Urinary bladder (tissue), 4 donors: ENCODE results near the gene PPP1R13B. TPM values are rescaled to one million over a fixed set of nuclear protein-coding genes. Genes with fewer than 3 reads are reported as not detected.
A peak's percentile ranks its signal among the peaks of the same experiment; 100 is the strongest.

Experiments used
- DNase-seq: peaks from one replicate; pipeline ENCODE4 v3.0.0-alpha.2; 2015; ENCODE audit errors: extremely low spot score
- H3K27ac ChIP-seq: one replicate; pipeline ENCODE4 v1.5.1; 2013; ENCODE audit warnings: low read depth, mild to moderate bottlenecking, moderate library complexity
- H3K36me3 ChIP-seq: one replicate; pipeline ENCODE4 v1.6.1; 2013; ENCODE audit warnings: mild to moderate bottlenecking, moderate library complexity; ENCODE audit not compliant: insufficient read depth
- H3K4me1 ChIP-seq: one replicate; pipeline ENCODE4 v1.6.1; 2013; ENCODE audit warnings: mild to moderate bottlenecking, moderate library complexity; ENCODE audit not compliant: insufficient read depth
- H3K4me3 ChIP-seq: one replicate; pipeline ENCODE4 v1.5.1; 2013; ENCODE audit warnings: low read depth, low read length
- WGBS: extraction: QIAGEN DNeasy Blood & Tissue Kit; methylation state at CpG from one replicate; pipeline ENCODE4 v1.1.7; 2013; 5-methylcytosine and 5-hydroxymethylcytosine counted together
- polyA plus RNA-seq: library from polyadenylated mRNA; stranded (reverse); fragments of 200-250 nt; gene quantifications from one replicate; pipeline ENCODE4 v1.2.3, GENCODE V29; 2013
- total RNA-seq: library from RNA; depleted of rRNA; stranded (reverse); fragments of >200 nt; gene quantifications from one replicate; pipeline ENCODE4 v1.2.3, GENCODE V29; 2014
- donor health status: healthy with polysubstance abuse.
- donor health status: healthy.

PPP1R13B gene
- total and polyA plus RNA-seq, 2 donors = 15.8 to 17.8 TPM

DNA sequence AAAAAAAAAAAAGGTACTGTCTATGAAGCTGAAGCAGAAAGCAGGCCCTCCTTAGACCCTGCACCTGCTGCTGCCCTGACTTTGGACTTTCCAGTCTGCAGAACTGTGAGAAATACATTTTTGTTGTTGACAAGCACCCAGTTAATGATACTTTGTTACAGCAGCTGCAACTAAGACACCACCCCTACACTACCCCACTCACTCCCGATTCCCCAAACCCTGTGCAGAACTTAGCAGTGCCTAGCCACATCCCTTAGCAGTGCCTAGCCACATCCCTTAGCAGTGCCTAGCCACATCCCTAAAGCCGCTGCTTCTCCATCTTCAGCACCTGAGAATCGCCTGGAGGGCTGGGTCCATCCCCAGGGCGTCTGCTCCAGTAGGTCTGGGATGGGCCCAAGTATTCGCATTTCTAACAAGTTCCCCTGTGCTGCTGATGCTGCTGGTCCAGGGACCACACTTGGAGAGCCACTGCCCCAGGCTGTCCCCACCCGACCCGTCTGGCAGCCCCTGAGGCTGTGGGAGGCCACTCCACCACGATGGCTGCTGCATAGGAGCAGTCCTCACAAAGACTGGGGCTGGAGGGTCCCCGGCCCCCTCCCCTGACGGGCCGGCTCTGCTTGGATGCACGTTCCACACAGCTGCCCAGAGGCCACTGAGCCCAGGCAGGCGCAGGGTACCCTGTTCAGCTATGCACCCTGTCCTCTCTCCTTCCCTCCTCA lies 10.8 kb upstream of the PPP1R13B start:
- WGBS = 80% methylated on average over 13 of the region's 13 CpGs
- Histone ChIP-seq H3K36me3 (no peaks in the 10 kb centered on the region), H3K27ac (no peak overlapping the region), H3K4me1 (no peaks in the 10 kb centered on the region), H3K4me3 (no peak overlapping the region)
- no peak for DNase-seq

- no peaks in the 10 kb centered on the region for H3K36me3 ChIP-seq
- no peak for DNase-seq
- H3K4me1 ChIP-seq = no peaks in the 10 kb centered on the region
- no peak overlapping the region for H3K4me3 ChIP-seq
- no peak overlapping the region for H3K27ac ChIP-seq
- WGBS = 79% methylated on average over 6 of the region's 6 CpGs
These were observed 9.9 kb upstream of the PPP1R13B start for GRCh38 chr14:103857256-103857655.

DNA sequence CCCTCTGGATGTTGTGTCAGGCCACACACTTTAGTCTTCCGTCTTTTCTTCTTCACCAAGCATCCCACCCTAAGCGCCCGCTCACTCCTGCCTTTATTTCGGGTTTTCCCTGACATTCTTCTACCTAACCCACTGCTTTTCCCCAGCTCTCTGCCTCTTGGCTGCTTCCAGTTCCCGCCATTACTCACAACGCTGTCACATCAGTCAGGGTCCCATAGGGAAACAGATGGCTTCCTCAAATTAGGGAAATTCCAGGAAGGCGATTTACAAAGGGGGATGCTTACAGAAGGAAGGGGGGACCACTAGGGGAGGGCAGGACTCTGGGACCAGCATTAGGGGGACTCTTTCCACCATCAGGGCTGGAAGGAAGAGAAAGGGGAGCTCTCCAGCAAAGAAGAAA lies 9.2 kb upstream of the PPP1R13B start:
- H3K27ac ChIP-seq = no peak overlapping the region
- no peaks in the 10 kb centered on the region for H3K36me3 ChIP-seq
- no peaks in the 10 kb centered on the region for H3K4me1 ChIP-seq
- no peak for DNase-seq
- no peak overlapping the region for H3K4me3 ChIP-seq
- WGBS = 72% methylated on average over 7 of the region's 7 CpGs

GRCh38 chr14:103856105-103856504 lies 8.7 kb upstream of the PPP1R13B start:
- H3K4me1 ChIP-seq = no peaks in the 10 kb centered on the region
- H3K4me3 ChIP-seq = no peak overlapping the region
- no peaks in the 10 kb centered on the region for H3K36me3 ChIP-seq
- 89% methylated on average over 8 of the region's 8 CpGs for WGBS
- no peak for DNase-seq
- no peak overlapping the region for H3K27ac ChIP-seq

GRCh38 chr14:103855734-103856095 lies 8.3 kb upstream of the PPP1R13B start:
- H3K36me3 ChIP-seq = no peaks in the 10 kb centered on the region
- DNase-seq = no peak
- no peaks in the 10 kb centered on the region for H3K4me1 ChIP-seq
- 72% methylated on average over 6 of the region's 6 CpGs for WGBS
- no peak overlapping the region for H3K4me3 ChIP-seq
- no peak overlapping the region for H3K27ac ChIP-seq

GRCh38 chr14:103854822-103855733 lies 7.7 kb upstream of the PPP1R13B start:
- Histone ChIP-seq H3K4me3 (no peak overlapping the region), H3K4me1 (no peaks in the 10 kb centered on the region), H3K27ac (peak overlapping the region; percentile 53), H3K36me3 (no peaks in the 10 kb centered on the region)
- no peak for DNase-seq
- WGBS = 52% methylated on average over 18 of the region's 18 CpGs

GRCh38 chr14:103854017-103854808 lies 6.8 kb upstream of the PPP1R13B start:
- 95% methylated on average over 13 of the region's 13 CpGs for WGBS
- no peaks in the 10 kb centered on the region for H3K4me1 ChIP-seq

DNA sequence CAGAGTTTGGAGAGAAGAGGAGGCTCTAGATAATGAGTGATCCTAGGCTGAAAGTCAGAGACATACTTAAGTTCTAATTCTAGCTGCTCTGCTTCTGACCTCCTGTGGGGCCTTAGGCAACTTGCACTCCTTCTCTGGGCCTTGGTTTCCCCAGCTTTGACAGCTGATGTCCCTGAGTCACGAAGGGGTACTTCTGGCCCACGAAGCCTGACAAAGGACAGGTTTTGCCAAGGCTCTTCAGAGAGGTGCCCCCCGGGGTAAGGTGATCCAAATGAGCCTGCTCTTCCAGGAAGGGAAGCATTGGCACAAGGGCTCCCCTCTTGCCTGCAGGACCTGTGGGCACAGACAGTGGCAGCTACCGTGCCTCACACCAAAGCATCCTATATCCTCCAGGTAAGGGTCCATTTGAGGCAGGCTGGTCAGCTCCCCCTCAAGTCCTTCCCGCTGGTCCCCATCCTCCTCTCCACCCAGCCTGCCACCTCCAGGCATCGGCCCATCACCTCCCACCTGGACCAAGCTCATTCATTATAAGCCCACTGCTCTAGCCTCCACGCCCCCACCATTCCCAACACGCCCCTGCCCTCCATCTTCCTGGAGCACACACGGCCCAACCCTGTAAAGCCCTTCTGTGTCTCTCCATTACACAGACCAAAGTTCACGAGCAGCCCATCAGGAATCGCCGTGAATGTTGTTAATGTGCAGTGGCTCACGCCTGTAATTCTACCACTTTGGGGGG lies 1.9 kb upstream of the PPP1R13B start:
- WGBS = 90% methylated on average over 13 of the region's 13 CpGs
- DNase-seq = no peak
- Histone ChIP-seq H3K27ac (no peak overlapping the region), H3K4me3 (no peak overlapping the region), H3K4me1 (no peaks in the 10 kb centered on the region), H3K36me3 (no peaks in the 10 kb centered on the region)

More at GRCh38 chr14:103854017-103854808, 6.8 kb upstream of the PPP1R13B start:
- Histone ChIP-seq H3K4me3 (no peak overlapping the region), H3K27ac (no peak overlapping the region), H3K36me3 (no peaks in the 10 kb centered on the region)
- DNase-seq = no peak

- 16% methylated on average over 57 of the region's 57 CpGs for WGBS
- H3K36me3 ChIP-seq = no peaks in the 10 kb centered on the region
These were observed 1.1 kb upstream of the PPP1R13B start for GRCh38 chr14:103848175-103849077.

GRCh38 chr14:103846543-103847450 lies 578 bp downstream of the PPP1R13B start:
- Histone ChIP-seq H3K36me3 (no peaks in the 10 kb centered on the region), H3K4me1 (no peaks in the 10 kb centered on the region), H3K4me3 (peak overlapping the region; percentile 97), H3K27ac (peak overlapping the region; percentile 85)
- DNase-seq = no peak
- WGBS = 1% methylated on average over 89 of the region's 95 CpGs

More at GRCh38 chr14:103848175-103849077, 1.1 kb upstream of the PPP1R13B start:
- no peak for DNase-seq
- peak overlapping the region; percentile 55 for H3K27ac ChIP-seq
- no peaks in the 10 kb centered on the region for H3K4me1 ChIP-seq
- peak overlapping the region; percentile 97 for H3K4me3 ChIP-seq

GRCh38 chr14:103846097-103846496 lies 1.3 kb downstream of the PPP1R13B start:
- 54% methylated on average over 8 of the region's 8 CpGs for WGBS
- H3K36me3 ChIP-seq = no peaks in the 10 kb centered on the region
- peak overlapping the region; percentile 97 for H3K4me3 ChIP-seq
- H3K27ac ChIP-seq = no peak overlapping the region
- H3K4me1 ChIP-seq = no peaks in the 10 kb centered on the region
- no peak for DNase-seq
